IPS-20b (cell line): ENCODE measurements around the gene NMRAL1.

Experiments used
- H3K27ac ChIP-seq: one replicate; pipeline ENCODE4 v1.5.1; 2013; ENCODE audit warnings: low read length
- H3K27me3 ChIP-seq: 2 replicates; pipeline ENCODE4 v1.6.1; 2013; ENCODE audit warnings: mild to moderate bottlenecking, low read length, inconsistent platforms; ENCODE audit not compliant: insufficient read depth
- H3K36me3 ChIP-seq: 2 replicates; pipeline ENCODE4 v1.6.1; 2013; ENCODE audit warnings: low read depth, mild to moderate bottlenecking, inconsistent platforms, low read length, moderate library complexity; ENCODE audit not compliant: insufficient read depth
- H3K4me1 ChIP-seq: 2 replicates; pipeline ENCODE4 v1.6.1; 2013; ENCODE audit warnings: mild to moderate bottlenecking, control low read depth, inconsistent platforms, low read length, moderate library complexity; ENCODE audit not compliant: insufficient read depth
- H3K4me3 ChIP-seq: 2 replicates; pipeline ENCODE4 v1.5.1; 2013; ENCODE audit warnings: mild to moderate bottlenecking, low read length, inconsistent platforms
- H3K9ac ChIP-seq: 2 replicates; pipeline ENCODE4 v1.6.1; 2013; ENCODE audit warnings: low read depth, mild to moderate bottlenecking, inconsistent platforms, low read length, moderate library complexity
- H3K9me3 ChIP-seq: 2 replicates; pipeline ENCODE4 v1.6.1; 2013; ENCODE audit warnings: mild to moderate bottlenecking, low read depth, low read length, inconsistent platforms; ENCODE audit not compliant: insufficient read depth

NMRAL1 gene

DNA sequence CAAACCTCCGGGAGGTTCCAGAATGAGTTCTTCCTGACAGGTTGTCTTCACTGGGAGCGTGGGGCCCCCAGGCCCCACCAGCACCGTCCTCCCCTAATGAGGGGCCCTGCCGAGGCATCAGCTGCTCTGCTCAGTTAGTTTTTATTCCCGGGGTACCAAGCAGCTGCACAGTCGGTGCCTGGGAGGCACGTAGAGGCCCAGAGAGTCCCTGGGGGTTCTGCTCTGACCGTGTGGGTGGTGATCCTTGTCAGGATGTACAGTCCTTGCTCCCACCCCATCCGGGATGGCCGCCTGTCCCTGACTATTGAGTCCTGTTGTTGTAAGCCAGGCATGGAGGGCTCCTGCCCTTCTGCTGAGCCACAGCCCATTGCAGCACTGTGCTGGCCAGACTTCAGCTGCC, 18.5 kb downstream of the NMRAL1 start:
- Histone ChIP-seq H3K36me3 (peaks cover 66% of the 10 kb centered on the region), H3K27me3 (no peaks in the 10 kb centered on the region), H3K4me3 (no peak overlapping the region), H3K27ac (no peak overlapping the region), H3K9me3 (no peaks in the 10 kb centered on the region), H3K4me1 (no peaks in the 10 kb centered on the region; the same call in 1 of the 2 replicates), H3K9ac (no peak overlapping the region)

DNA sequence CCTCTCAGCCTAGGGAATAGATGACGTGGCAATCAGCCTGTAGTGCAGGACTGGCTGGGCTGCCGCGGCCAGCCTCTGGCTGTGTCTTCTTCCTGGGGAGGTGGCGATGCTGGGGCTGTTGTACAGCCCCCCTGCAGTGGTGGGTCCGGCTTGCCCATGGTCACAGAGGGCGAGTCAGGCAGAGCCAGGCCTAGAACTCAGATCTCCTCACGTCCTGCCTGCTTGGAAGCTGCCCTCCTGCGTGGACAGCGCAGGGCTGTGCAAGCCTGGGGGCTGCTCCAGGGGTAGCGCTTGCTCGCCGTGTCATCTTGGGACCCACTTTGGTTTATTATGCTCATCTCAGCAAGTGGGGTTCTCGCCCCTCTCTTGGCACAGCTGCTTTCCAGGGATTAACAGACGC, 19.3 kb downstream of the NMRAL1 start:
- no peaks in the 10 kb centered on the region for H3K4me1 ChIP-seq
- no peaks in the 10 kb centered on the region for H3K27me3 ChIP-seq
- H3K4me3 ChIP-seq, result no peak overlapping the region
- no peak overlapping the region for H3K27ac ChIP-seq
- no peaks in the 10 kb centered on the region for H3K9me3 ChIP-seq
- H3K9ac ChIP-seq, result no peak overlapping the region
- H3K36me3 ChIP-seq, result peaks cover 74% of the 10 kb centered on the region

DNA sequence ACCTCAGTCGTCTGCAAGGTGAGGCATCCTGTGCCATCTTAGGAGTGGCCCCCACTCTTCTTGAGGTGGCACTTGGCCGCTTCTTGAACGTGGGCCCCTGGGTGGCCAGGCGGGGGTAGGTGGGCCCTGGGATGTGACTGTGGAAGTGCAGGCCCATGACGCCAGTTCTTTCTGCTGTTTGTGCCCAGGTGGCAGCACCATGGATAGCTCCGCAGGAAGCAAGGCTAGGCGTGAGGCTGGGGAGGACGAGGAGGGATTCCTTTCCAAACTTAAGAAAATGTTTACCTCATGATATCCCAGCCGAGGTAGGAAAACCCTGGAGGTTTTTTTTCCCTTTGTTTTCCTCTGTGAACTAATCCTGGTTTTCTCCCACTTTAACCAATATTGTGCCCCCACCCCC, 19.8 kb downstream of the NMRAL1 start:
- Histone ChIP-seq H3K4me3 (no peak overlapping the region), H3K9me3 (no peaks in the 10 kb centered on the region), H3K4me1 (no peaks in the 10 kb centered on the region), H3K36me3 (peaks cover 79% of the 10 kb centered on the region), H3K27me3 (no peaks in the 10 kb centered on the region), H3K9ac (no peak overlapping the region), H3K27ac (no peak overlapping the region)

DNA sequence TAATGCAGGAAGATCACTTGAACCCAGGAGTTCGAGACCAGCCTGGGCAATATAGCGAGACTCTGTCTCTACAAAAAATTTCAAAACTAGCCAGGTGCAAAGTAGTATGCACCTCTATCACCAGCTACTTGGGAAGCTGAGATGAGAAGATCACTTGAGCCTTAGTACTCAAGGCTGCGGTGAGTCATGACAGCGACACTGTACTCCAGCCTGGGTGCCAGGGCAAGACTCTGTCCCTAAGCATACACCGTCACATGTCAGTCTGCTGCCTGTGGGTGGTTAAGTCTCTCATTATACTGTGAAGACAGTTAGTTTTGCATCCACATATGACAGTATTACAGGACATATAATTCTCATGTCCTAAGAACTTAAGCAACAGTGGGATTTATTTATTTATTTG, 21.8 kb downstream of the NMRAL1 start:
- Histone ChIP-seq H3K9ac (no peak overlapping the region), H3K27me3 (no peaks in the 10 kb centered on the region), H3K27ac (no peak overlapping the region), H3K4me1 (no peaks in the 10 kb centered on the region), H3K4me3 (no peak overlapping the region), H3K9me3 (no peaks in the 10 kb centered on the region), H3K36me3 (peaks cover 85% of the 10 kb centered on the region)

DNA sequence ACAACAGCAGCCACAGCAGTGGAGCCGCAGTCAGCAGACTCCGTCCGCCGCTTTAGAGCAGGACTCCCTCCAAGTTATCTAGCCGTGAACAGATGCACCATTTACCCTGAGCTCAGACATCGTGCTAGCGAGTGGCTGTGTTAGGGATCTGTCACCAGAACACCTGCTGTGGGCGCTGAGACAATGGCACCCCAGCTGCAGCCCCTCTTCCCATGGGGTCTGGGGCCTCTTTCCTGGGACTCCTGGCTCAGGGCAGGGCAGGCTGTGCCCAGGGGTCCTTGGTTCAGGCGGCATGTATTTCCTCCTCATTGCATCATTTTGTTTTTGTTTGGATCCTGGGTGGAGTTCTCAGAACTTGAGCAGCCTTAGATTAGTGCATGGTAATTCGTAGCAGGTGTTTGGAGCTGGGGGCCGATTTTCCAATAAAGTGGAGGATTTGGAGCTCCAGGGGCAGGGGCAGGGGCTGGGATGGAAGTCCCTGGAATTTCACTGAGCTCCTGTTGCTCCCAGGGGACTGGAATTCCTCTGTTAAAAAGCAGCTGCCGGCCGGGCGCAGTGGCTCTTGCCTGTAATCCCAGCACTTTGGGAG, 23.4 kb downstream of the NMRAL1 start:
- Histone ChIP-seq H3K27me3 (no peaks in the 10 kb centered on the region), H3K9ac (no peak overlapping the region), H3K9me3 (no peaks in the 10 kb centered on the region), H3K4me3 (no peak overlapping the region), H3K36me3 (peaks cover 87% of the 10 kb centered on the region), H3K27ac (no peak overlapping the region), H3K4me1 (no peaks in the 10 kb centered on the region)

DNA sequence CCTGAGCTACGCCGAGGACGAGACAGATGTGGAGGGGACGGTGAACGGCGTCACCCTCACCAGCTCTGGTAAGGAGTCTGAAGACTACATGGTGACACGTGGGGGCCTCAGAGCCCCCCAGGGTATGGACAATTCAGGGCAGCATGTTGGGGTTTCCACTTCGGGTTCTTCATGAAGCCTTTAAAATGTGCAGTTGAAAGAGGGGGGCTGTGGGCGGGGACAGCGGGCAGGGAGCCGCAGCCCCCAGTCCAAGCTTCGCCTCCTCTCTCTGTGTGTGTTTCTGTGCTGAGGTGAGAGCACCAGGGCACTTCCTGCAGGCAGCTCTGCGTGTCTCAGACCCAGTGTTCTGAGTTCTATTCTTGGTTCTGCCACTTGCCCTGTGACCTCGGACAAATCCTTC, 24.0 kb downstream of the NMRAL1 start:
- H3K9me3 ChIP-seq, result no peaks in the 10 kb centered on the region
- H3K27ac ChIP-seq, result no peak overlapping the region
- no peaks in the 10 kb centered on the region for H3K27me3 ChIP-seq
- no peak overlapping the region for H3K4me3 ChIP-seq
- no peaks in the 10 kb centered on the region for H3K4me1 ChIP-seq
- no peak overlapping the region for H3K9ac ChIP-seq
- H3K36me3 ChIP-seq, result peaks cover 84% of the 10 kb centered on the region

DNA sequence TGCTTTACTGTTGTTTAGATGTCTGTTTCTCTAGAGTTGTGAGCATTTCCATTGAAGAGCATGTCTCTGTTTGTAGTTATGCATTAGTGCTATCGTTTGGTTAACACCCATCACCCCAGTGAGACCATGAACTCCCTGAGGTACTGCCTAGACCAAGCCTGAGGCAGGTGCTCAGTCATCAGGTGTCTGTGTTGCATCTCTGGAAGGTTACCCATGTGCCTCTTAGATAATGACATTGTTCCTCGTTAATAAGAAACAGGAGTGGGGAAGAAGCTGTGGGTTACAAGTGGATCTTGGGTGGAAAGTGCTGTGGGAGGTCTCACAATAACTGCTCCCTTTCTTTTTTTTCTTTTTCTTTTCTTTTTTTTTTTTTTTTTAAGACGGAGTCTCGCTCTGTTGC, 30.4 kb downstream of the NMRAL1 start:
- no peak overlapping the region for H3K4me3 ChIP-seq
- H3K36me3 ChIP-seq, result peaks cover 87% of the 10 kb centered on the region
- H3K27me3 ChIP-seq, result no peaks in the 10 kb centered on the region
- H3K4me1 ChIP-seq, result no peaks in the 10 kb centered on the region
- H3K27ac ChIP-seq, result no peak overlapping the region
- no peak overlapping the region for H3K9ac ChIP-seq
- no peaks in the 10 kb centered on the region for H3K9me3 ChIP-seq

DNA sequence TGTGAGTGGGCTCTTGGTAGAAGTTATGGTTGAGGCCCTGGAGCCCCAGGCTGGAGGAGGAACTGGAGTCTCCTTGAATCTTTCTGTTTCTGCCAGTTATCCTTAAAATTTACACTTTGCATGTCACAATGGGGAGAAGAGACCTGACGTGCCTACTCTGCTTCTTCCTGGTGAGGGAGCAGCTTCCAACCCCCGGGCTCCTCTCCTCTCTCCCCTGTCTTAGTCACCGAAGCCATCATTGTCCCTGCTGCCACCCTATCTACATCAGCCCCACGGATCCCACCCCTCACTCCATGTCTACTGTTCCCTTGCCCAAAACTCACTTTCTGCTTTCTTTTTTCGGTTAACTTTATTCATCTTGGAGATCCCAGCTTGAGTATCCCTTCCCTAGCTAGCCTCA, 31.2 kb downstream of the NMRAL1 start:
- peaks cover 88% of the 10 kb centered on the region for H3K36me3 ChIP-seq
- H3K9ac ChIP-seq, result no peak overlapping the region
- H3K4me3 ChIP-seq, result no peak overlapping the region
- H3K27ac ChIP-seq, result no peak overlapping the region
- H3K4me1 ChIP-seq, result no peaks in the 10 kb centered on the region
- H3K27me3 ChIP-seq, result no peaks in the 10 kb centered on the region
- no peaks in the 10 kb centered on the region for H3K9me3 ChIP-seq

DNA sequence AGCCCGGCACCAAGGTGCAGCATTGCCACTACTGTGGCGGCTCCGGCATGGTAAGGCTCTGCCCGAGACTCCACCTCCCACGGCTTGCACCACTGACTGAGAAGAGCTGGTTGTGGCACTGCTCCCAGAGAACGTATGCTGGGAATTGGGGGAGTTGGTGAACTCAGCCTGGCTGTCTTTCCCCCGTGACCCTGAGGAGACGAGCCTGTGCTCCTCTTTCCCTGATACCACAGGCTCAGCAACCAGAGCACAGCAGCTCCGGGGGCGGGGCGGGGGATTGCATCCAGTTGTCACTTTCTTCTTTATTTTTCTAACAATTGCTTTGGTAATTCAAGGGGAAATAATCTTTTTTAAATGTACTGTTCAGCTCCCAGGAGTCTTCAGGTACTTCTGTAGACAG, 32.1 kb downstream of the NMRAL1 start:
- no peaks in the 10 kb centered on the region for H3K4me1 ChIP-seq
- H3K9me3 ChIP-seq, result no peaks in the 10 kb centered on the region
- H3K9ac ChIP-seq, result no peak overlapping the region
- no peak overlapping the region for H3K27ac ChIP-seq
- peaks cover 92% of the 10 kb centered on the region for H3K36me3 ChIP-seq
- H3K27me3 ChIP-seq, result no peaks in the 10 kb centered on the region
- H3K4me3 ChIP-seq, result no peak overlapping the region

DNA sequence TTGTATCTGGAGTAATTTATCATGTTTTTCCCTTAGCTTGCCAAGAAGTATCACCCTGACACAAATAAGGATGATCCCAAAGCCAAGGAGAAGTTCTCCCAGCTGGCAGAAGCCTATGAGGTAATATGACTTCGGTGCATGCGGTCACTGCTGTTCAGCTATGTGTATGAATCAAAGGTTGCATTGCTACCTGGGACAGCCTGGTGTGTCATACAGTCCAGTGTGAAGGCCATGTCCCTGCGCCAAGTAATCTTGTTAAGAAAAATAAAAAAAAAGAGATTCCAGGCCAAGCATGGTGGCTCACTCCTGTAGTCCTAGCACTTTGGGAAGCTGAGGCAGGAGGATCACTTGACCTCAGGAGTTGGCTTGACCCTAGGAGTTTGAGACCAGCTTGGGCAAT, 37.1 kb downstream of the NMRAL1 start:
- H3K36me3 ChIP-seq, result peaks cover 88% of the 10 kb centered on the region
- no peak overlapping the region for H3K27ac ChIP-seq
- H3K27me3 ChIP-seq, result no peaks in the 10 kb centered on the region
- no peaks in the 10 kb centered on the region for H3K4me1 ChIP-seq
- H3K4me3 ChIP-seq, result no peak overlapping the region
- no peak overlapping the region for H3K9ac ChIP-seq
- no peaks in the 10 kb centered on the region for H3K9me3 ChIP-seq

DNA sequence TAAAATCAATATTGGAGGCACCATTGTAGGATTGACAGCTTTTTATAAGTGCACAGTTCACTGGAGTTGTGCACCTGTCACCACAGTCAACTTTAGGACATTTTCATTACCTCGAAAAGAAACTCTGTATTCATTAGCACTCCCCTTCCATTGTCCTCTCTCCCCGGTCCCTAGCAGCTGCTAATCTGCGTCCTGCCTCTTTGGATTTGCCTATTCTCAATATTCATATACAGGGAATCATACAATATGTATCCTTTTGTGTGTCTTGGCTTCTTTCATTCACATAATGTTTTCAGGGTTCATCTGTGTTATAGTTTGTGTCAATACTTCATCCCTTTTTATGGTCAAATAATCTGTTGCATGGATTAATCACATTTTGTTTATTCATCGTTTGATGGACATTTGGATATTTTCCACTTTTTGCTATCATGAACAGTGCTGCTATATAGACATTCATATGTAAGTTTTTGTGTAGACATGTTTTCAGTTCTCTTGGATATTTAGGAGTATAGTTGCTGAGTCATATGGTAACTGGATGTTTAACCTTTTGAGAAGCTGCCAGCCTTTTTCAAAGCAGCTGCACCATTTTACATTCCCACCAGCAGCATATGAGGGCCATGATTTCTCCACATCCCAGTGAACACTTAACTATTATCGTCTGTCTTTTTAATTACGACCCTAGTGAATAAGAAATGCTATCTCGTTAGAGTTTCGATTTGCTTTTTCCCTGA, 38.9 kb downstream of the NMRAL1 start:
- Histone ChIP-seq H3K27me3 (no peaks in the 10 kb centered on the region), H3K9me3 (no peaks in the 10 kb centered on the region), H3K36me3 (peaks cover 75% of the 10 kb centered on the region), H3K9ac (no peak overlapping the region), H3K4me1 (no peaks in the 10 kb centered on the region), H3K27ac (no peak overlapping the region), H3K4me3 (no peak overlapping the region)

DNA sequence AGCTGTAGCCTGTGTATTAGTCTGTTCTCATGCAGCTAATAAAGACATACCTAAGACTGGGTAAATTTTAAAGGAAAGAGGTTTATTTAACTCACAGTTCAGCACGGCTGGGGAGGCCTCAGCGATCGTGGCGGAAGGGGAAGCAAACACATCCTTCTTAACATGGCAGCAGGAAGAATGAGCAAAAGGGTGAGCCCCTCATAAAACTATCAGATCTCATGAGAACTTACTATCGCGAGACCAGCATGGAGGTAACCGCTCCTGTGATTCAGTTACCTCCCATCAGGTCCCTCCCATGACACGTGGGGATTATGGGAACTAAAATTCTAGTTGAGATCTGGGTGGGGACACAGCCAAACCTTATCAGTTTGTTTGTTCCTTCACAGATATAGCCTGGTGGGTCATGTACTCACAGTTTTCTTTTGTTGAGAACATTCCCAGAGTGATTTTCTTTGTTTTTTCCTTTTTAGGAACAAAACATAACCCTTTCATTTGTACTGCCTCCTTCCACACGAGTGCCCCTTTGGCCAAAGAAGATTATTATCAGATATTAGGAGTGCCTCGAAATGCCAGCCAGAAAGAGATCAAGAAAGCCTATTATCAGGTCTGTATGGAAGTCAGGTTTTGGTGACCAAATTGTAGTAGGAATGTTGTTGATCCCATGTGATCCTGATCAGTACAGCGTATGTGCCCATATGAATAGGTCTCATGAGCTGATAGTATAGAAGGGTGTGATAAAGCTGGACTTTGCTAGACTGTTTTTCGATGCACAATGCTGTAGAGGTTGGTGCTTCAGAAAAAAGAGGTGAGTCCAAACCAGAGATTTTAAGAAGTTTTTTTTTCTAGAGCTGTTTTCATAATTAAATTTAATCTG, 40.3 kb downstream of the NMRAL1 start:
- Histone ChIP-seq H3K9ac (no peak overlapping the region), H3K9me3 (no peaks in the 10 kb centered on the region), H3K36me3 (peaks cover 62% of the 10 kb centered on the region), H3K4me1 (no peaks in the 10 kb centered on the region), H3K27ac (no peak overlapping the region), H3K4me3 (no peak overlapping the region), H3K27me3 (no peaks in the 10 kb centered on the region)
